Trophoblast cell (in vitro differentiated cells and primary cell): ENCODE results near the gene LYPD4.

ENCODE experiments used
- DNase-seq, 2 donors: peaks; one replicate each; pipeline ENCODE4 v3.0.0-alpha.2; 2016
- H2AFZ ChIP-seq: 2 replicates; pipeline ENCODE4 v1.6.1; 2013; ENCODE audit warnings: low read length, moderate library complexity, mild to moderate bottlenecking; ENCODE audit not compliant: insufficient read depth, poor library complexity
- H2AK5ac ChIP-seq: 2 replicates; pipeline ENCODE4 v1.6.1; 2013; ENCODE audit warnings: mild to moderate bottlenecking, low read length
- H2BK120ac ChIP-seq: 2 replicates; pipeline ENCODE4 v1.6.1; 2013; ENCODE audit warnings: low read length, mild to moderate bottlenecking, moderate library complexity; ENCODE audit not compliant: insufficient read depth, poor library complexity
- H2BK12ac ChIP-seq: 2 replicates; pipeline ENCODE4 v1.6.1; 2013; ENCODE audit warnings: mild to moderate bottlenecking, low read length, moderate library complexity
- H2BK5ac ChIP-seq: 2 replicates; pipeline ENCODE4 v1.6.1; 2013; ENCODE audit warnings: low read length, low read depth, moderate library complexity, mild to moderate bottlenecking; ENCODE audit not compliant: poor library complexity
- H3K14ac ChIP-seq: 2 replicates; pipeline ENCODE4 v1.6.1; 2013; ENCODE audit warnings: mild to moderate bottlenecking, low read length
- H3K18ac ChIP-seq: 2 replicates; pipeline ENCODE4 v1.6.1; 2013; ENCODE audit warnings: mild to moderate bottlenecking, low read length
- H3K23ac ChIP-seq: 2 replicates; pipeline ENCODE4 v1.6.1; 2013; ENCODE audit warnings: low read length
- H3K27ac ChIP-seq: 2 replicates; pipeline ENCODE4 v1.5.1; 2013; ENCODE audit warnings: low read depth, mild to moderate bottlenecking, inconsistent platforms, low read length, moderate library complexity
- H3K27me3 ChIP-seq: 2 replicates; pipeline ENCODE4 v1.6.1; 2013; ENCODE audit warnings: inconsistent platforms, mild to moderate bottlenecking, low read length, moderate library complexity; ENCODE audit not compliant: insufficient read depth
- H3K36me3 ChIP-seq, 2 experiments: 1 replicate in 1 of 2; 2 replicates in 1 of 2; pipeline ENCODE4 v1.6.1; 2013; ENCODE audit warnings: low read length in 2 of 2, mild to moderate bottlenecking in 2 of 2, moderate library complexity in 1 of 2; ENCODE audit not compliant: insufficient read depth in 2 of 2, control insufficient read depth in 1 of 2
- H3K4ac ChIP-seq: 2 replicates; pipeline ENCODE4 v1.6.1; 2013; ENCODE audit warnings: low read depth, mild to moderate bottlenecking, low read length, moderate library complexity
- H3K4me1 ChIP-seq, 2 experiments: 1 replicate in 1 of 2; 2 replicates in 1 of 2; pipeline ENCODE4 v1.6.1; 2013; ENCODE audit warnings: low read length in 2 of 2, mild to moderate bottlenecking in 2 of 2, moderate library complexity in 1 of 2; ENCODE audit not compliant: insufficient read depth in 2 of 2, control insufficient read depth in 1 of 2
- H3K4me2 ChIP-seq: 2 replicates; pipeline ENCODE4 v1.6.1; 2013; ENCODE audit warnings: inconsistent platforms, mild to moderate bottlenecking, low read length, moderate library complexity
- H3K4me3 ChIP-seq: 2 replicates; pipeline ENCODE4 v1.5.1; 2013; ENCODE audit warnings: mild to moderate bottlenecking, low read depth, low read length, inconsistent platforms
- H3K79me1 ChIP-seq: one replicate; pipeline ENCODE4 v1.6.1; 2013; ENCODE audit warnings: low read length
- H3K79me2 ChIP-seq: 2 replicates; pipeline ENCODE4 v1.6.1; 2013; ENCODE audit warnings: low read length, mild to moderate bottlenecking; ENCODE audit not compliant: control insufficient read depth, insufficient read depth, poor library complexity
- H3K9ac ChIP-seq: 2 replicates; pipeline ENCODE4 v1.6.1; 2013; ENCODE audit warnings: mild to moderate bottlenecking, low read length
- H3K9me3 ChIP-seq: 2 replicates; pipeline ENCODE4 v1.6.1; 2013; ENCODE audit warnings: low read depth, mild to moderate bottlenecking, control low read depth, inconsistent platforms, low read length; ENCODE audit not compliant: insufficient read depth
- H4K12ac ChIP-seq: 2 replicates; pipeline ENCODE4 v1.6.1; 2013; ENCODE audit warnings: low read depth, mild to moderate bottlenecking, low read length, moderate library complexity
- H4K8ac ChIP-seq: 2 replicates; pipeline ENCODE4 v1.6.1; 2013; ENCODE audit warnings: low read depth, mild to moderate bottlenecking, low read length, moderate library complexity
- H4K91ac ChIP-seq: one replicate; pipeline ENCODE4 v1.6.1; 2013; ENCODE audit warnings: low read depth, mild to moderate bottlenecking, low read length, moderate library complexity
- WGBS: extraction: QIAGEN DNeasy Blood & Tissue Kit; methylation state at CpG from one replicate; pipeline ENCODE4 v1.1.7; 2013; ENCODE audit warnings: missing lambda C conversion rate; ENCODE audit not compliant: insufficient read length, insufficient coverage; ENCODE audit errors: extremely low coverage; 5-methylcytosine and 5-hydroxymethylcytosine counted together

LYPD4 gene

DNA sequence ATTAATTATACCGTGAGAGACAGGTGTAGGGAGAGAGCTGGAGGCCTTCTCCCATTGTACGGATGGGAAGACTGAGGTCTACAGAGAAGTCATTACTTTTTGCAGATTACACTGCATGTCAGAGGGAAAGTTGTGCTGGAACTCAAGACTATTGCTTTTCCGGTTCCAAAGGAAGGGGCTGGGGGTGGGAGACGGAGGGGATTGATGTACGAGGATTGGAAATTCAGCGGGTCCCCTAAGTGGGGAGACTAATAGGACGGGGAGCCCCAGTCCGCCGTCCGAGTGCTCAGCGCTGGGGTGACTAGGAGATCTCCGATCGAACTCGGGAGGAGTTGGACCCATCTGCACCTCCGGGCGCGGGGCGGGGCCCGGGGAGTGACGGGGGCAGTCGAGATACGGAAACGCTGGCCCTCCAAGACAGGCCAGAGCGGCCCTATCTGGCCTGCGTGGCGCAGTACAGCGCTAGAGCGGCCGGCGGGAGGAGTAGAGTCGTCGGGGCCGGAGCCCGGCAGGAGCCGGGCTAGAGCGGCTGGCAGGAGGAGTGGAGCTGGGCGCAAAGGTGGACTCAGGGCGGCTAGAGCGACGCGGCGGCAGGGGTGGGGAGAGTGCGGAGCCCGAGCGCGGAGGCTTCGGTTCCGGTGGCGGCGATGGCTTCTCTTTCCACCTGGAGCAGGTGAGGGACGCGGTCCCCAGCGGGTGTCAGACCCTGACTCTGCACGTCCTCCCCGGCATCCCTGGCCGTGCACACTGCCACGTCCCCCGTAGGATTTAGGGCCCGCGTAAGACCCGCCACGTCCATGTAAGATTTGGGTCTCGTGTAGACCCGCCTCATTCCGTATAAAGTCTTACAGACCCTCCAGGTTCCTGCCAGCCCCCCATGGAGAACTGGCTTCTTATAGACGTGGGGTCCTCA, 39.6 kb upstream of the LYPD4 start:
- Histone ChIP-seq H4K91ac (peak overlapping the region; percentile 97), H2BK120ac (no peak overlapping the region), H3K4ac (peak overlapping the region; percentile 23), H3K79me1 (peaks cover 19% of the 10 kb centered on the region), H2AFZ (no peak overlapping the region), H3K79me2 (peaks cover 12% of the 10 kb centered on the region), H3K4me2 (peak overlapping the region; percentile 96), H3K9ac (peak overlapping the region; percentile 98), H3K4me3 (peak overlapping the region; percentile 99), H3K18ac (peak overlapping the region; percentile 31), H3K23ac (no peak overlapping the region), H2BK5ac (no peak overlapping the region), H2AK5ac (no peak overlapping the region), H3K27ac (no peak overlapping the region), H3K4me1 (peaks cover 15 to 17% of the 10 kb centered on the region in 2 experiments), H4K12ac (peak overlapping the region; percentile 33), H2BK12ac (no peak overlapping the region), H3K14ac (peak overlapping the region; percentile 40), H3K36me3 (peaks cover 3 to 9% of the 10 kb centered on the region in 2 experiments), H3K9me3 (no peaks in the 10 kb centered on the region), H4K8ac (peak overlapping the region; percentile 98), H3K27me3 (peaks cover 2% of the 10 kb centered on the region)
- no CpG with 5 or more reads among the region's 66 CpGs for WGBS
- DNase-seq = peak; percentile 97 to 98

DNA sequence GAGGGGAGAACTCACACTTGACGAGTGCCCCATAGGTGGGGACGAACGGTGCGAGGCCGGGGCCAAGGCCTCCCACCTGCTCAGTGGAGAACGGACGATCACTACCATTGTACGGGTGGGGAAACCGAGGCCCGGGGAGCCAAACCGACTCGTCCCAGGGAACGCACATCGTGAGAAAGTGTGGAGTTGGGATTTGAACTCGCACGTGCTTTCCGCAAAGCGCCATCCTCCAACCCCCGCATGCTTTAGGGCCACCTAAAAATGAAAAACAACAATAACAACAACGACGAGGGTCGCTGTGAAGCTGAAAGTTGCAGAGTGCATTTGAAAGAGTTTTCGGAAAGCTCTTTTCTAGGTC, 39.0 kb upstream of the LYPD4 start:
- Histone ChIP-seq H3K18ac (peak overlapping the region; percentile 65), H2BK12ac (peak overlapping the region; percentile 10), H3K14ac (peak overlapping the region; percentile 81), H3K79me2 (peaks cover 12% of the 10 kb centered on the region), H3K4me2 (peak overlapping the region; percentile 95), H3K36me3 (peaks cover 0 to 4% of the 10 kb centered on the region in 2 experiments), H2BK120ac (peak overlapping the region; percentile 65), H3K4ac (peak overlapping the region; percentile 26), H3K9ac (peak overlapping the region; percentile 87), H3K4me1 (peaks cover 15 to 17% of the 10 kb centered on the region in 2 experiments), H3K27ac (no peak overlapping the region), H3K23ac (no peak overlapping the region), H3K79me1 (peaks cover 19% of the 10 kb centered on the region), H3K27me3 (peaks cover 2% of the 10 kb centered on the region), H2AK5ac (peak overlapping the region; percentile 65), H2AFZ (peak overlapping the region; percentile 83), H3K9me3 (no peaks in the 10 kb centered on the region), H3K4me3 (peak overlapping the region; percentile 85), H4K8ac (peak overlapping the region; percentile 98), H4K91ac (peak overlapping the region; percentile 97), H2BK5ac (no peak overlapping the region), H4K12ac (peak overlapping the region; percentile 93)
- WGBS = no CpG with 5 or more reads among the region's 23 CpGs
- no peak for DNase-seq

DNA sequence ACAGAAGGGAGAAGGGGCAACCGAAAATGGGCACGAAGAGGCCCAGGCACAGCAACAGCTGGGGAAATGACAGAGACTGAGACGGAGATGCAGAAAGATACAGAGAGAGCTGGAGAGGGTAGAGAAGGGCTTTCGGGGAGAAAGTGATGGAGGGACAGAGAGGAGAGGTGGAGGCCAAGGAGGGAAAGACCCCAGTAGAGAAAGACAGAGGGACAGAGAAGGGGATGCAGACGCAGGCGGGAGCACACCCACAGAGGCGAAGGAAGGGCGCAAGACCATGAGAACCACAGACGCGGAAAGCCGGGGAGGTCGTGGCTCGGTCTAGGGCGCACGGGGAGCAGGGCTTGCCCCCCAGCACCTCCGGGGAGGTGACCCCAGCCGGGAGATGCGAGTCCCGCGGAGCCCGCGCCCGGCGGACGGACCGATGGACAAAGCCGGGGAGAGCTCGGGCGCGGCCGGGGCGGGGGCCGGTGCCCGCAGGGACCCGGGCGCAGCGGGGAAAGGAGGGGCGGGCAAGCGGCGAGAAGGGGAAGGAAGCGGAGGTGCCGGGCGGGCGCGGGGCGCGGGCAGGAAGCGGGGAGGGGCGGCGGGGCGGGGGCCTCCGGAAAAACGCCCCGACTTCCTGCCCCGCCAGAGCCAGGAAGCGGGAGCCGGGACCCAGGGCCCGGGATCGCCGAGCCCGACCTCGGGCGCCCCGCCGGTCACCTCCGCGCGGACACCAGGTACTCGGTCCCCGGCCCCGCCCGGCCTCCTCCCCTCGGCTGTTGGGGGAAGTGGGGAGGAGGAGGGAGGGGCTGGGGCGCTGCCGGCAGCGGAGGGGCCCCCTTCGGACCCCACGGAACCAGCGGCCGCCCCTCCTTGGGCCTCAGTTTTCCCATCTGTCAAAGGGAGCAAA, 38.3 kb upstream of the LYPD4 start, which contains the start of gene ARHGEF1:
TSS of gene ARHGEF1 (plus strand) at position 617 of the 895 bp plus-strand sequence. CDS start 4,899 bp downstream, outside the sequence.
- peak within 1 kb of the TSS; percentile 89 for H2BK120ac ChIP-seq
- no peak within 1 kb of the TSS for H3K23ac ChIP-seq
- H3K14ac ChIP-seq = peak within 1 kb of the TSS; percentile 98
- H3K27ac ChIP-seq = no peak within 1 kb of the TSS
- H3K4me2 ChIP-seq = peak within 1 kb of the TSS; percentile 95
- peak within 1 kb of the TSS; percentile 97 for H2AFZ ChIP-seq
- H3K4me3 ChIP-seq = peak within 1 kb of the TSS; percentile 85
- peak within 1 kb of the TSS; percentile 94 for H3K18ac ChIP-seq
- H3K4ac ChIP-seq = peak within 1 kb of the TSS; percentile 83
- H3K36me3 ChIP-seq = no peaks in the 10 kb centered on the region
- peak within 1 kb of the TSS; percentile 97 for H4K91ac ChIP-seq
- peak within 1 kb of the TSS; percentile 62 for H2BK12ac ChIP-seq
- WGBS = no CpG with 5 or more reads among the region's 80 CpGs
- H3K79me1 ChIP-seq = peaks cover 19% of the 10 kb centered on the region
- no peaks in the 10 kb centered on the region for H3K9me3 ChIP-seq
- peak within 1 kb of the TSS; percentile 88 for H2AK5ac ChIP-seq
- peak within 1 kb of the TSS; percentile 39 for H2BK5ac ChIP-seq
- peak within 1 kb of the TSS; percentile 100 for H4K12ac ChIP-seq
- peak within 1 kb of the TSS; percentile 87 for H3K9ac ChIP-seq
- H4K8ac ChIP-seq = peak within 1 kb of the TSS; percentile 98
- H3K79me2 ChIP-seq = peaks cover 12% of the 10 kb centered on the region
- peaks cover 2% of the 10 kb centered on the region for H3K27me3 ChIP-seq
- H3K4me1 ChIP-seq = peaks cover 13 to 15% of the 10 kb centered on the region in 2 experiments
- no peak for DNase-seq

DNA sequence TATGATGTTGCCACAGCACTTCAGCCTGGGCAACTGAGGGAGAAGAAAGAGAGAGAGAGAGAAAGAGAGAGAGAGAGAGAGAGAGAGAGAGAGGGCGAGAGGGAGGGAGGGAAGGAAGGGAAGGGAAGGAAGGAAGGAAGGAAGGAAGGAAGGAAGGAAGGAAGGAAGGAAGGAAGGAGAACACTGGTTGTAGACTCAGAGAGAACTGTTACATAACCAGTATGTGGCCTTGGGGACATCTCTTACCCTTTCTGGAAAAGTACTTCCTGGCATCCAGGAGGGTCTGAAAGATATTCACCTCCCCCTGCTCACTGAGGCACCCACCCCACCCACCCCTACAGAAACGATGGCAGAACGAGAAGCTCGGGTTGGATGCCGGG, 35.8 kb upstream of the LYPD4 start:
- whole genome bisulfite sequencing = no CpG with 5 or more reads among the region's 5 CpGs
- H3K36me3 ChIP-seq = no peaks in the 10 kb centered on the region
- H3K23ac ChIP-seq = no peak overlapping the region
- H4K91ac ChIP-seq = no peak overlapping the region
- H3K4me2 ChIP-seq = no peak overlapping the region
- H3K9ac ChIP-seq = no peak overlapping the region
- H3K4me1 ChIP-seq = peaks cover 4 to 6% of the 10 kb centered on the region in 2 experiments
- peaks cover 15% of the 10 kb centered on the region for H3K79me1 ChIP-seq
- no peak overlapping the region for H4K8ac ChIP-seq
- H3K4me3 ChIP-seq = no peak overlapping the region
- H3K14ac ChIP-seq = no peak overlapping the region
- no peak overlapping the region for H2AFZ ChIP-seq
- H3K9me3 ChIP-seq = no peaks in the 10 kb centered on the region
- no peak overlapping the region for H3K4ac ChIP-seq
- H4K12ac ChIP-seq = no peak overlapping the region
- no peak overlapping the region for H3K27ac ChIP-seq
- peaks cover 12% of the 10 kb centered on the region for H3K79me2 ChIP-seq
- H2BK12ac ChIP-seq = no peak overlapping the region
- H3K18ac ChIP-seq = no peak overlapping the region
- no peak for DNase-seq
- no peak overlapping the region for H2BK120ac ChIP-seq
- no peak overlapping the region for H2BK5ac ChIP-seq
- H2AK5ac ChIP-seq = no peak overlapping the region
- peaks cover 2% of the 10 kb centered on the region for H3K27me3 ChIP-seq
